Measurements from ENCODE around the gene SLC25A21.
"Not testable (repeated sequence)": the region's sequence is repeated elsewhere in the genome, so short reads cannot be mapped to it uniquely, and the experiment has no call there.

SLC25A21 gene

DNA sequence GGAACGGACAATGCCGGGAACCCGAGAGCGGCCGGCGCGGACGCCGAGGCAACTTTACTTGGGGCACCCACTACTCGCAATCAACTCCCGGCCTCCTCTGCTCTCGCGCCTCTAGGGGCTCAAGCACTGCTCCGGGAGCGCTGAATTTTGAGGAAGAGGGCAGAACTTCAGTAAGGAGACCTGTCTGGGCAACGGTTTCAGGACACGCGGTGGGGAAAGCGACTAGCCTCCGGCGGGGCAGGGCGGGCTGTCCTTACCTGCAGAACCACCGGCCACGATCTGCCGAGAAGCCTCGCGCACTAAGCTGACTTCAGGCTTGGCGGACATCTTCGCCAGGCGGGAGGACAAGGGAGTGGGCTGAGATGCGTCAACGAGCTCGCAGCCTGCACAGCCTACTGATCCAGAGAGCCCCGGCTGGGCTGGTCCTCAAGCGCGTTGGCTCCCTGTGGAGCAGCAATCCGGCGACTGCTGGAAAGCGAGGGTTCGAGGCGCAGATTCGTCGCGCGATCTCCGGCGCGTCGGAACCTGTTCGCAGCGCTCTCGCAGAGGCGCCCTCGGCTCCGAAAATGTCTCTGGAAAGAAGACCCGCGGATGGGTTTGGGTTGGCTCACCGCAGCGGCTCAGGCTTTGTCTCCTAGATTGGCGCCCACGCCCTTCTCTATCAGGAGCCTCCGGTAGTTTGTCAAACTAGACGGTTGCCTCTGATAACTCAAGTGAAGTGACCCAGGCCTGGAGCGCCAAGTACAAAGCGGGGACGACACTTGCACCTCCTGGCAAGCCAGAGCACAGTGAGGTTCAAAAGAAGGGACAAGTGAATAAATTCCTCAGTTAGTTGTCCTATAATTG lies at the start of gene SLC25A21:
TSS of gene SLC25A21 (minus strand) at position 583 of the 846 bp plus-strand sequence.
- no peak for DNase-seq (ENCODE audit: low read depth)

DNA sequence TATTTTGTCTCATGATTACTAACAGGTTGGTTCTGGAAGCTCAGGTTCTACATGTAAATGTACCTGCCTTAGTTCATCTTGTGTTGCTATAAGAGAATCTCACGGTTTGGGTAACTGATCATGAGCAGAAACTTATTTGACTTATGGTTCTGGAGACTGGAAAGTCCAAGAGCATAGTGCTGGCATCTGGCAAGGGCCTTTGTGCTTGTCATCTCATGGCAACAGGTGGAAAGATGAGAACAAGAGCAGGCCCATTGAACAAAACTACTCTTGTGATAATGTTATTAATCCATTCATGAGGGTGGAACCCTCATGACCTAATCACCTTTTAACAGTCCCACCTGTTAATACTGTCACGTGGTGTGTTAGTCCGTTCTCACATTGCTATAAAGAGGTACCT lies 48.7 kb upstream of the SLC25A21 start:
- DNase-seq (ENCODE audit: low read depth) = no peak

DNA sequence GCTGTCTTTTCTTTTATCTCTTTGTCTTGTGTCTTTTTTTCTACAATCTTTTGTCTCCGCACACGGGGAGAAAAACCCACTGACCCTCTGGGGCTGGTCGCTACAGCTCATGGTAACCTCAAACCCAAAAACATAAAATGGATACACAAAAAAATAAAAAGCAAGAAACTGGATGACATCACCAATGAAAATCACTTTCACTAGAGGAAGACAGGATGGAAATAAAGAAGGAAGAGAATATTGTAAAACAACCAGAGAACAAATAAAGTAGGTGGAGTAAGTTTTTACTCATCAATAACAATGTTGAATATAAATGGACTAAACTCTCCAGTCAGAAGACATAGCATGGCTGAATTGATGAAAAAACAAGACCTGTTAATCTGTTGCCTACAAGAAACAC lies 42.9 kb upstream of the SLC25A21 start:
- no peak for DNase-seq (ENCODE audit: low read depth)

DNA sequence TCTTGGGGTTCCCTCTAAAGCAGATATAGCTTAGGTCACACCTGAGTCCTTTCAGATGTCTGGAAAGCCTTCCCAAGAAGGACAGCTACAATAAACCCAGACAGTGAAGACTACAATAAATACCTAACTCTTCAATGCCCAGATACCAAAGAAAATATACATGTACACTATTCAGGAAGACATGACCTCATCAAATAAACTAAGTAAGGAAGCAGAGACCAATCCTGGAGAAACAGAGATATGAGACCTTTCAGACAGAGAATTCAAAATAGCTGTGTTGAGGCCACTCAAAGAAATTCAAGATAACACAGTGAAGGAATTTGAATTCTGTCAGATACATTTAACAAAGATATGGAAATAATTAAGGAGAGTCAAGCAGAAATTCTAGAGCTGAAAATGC lies 40.6 kb upstream of the SLC25A21 start:
- no peak for DNase-seq (ENCODE audit: low read depth)

DNA sequence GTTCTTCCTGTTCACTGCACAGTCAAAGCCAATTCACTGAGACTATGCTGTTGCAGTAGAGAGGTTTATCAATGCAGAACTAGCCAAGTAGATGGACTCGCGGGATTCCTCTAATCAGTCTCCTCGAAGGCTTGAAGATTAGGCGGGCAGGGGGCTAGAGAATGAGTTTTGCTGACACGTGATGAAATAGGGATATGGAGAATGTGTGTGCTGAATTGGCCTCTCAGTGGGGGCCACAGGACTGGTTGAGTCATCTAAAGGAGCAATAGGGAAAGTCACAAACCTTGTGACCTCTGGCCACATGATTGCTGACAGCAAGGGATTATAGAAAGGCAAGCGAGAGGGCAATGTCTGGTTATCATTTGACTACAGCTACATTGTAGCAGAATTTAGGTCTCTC lies 38.0 kb upstream of the SLC25A21 start:
- no peak for DNase-seq (ENCODE audit: low read depth)

DNA sequence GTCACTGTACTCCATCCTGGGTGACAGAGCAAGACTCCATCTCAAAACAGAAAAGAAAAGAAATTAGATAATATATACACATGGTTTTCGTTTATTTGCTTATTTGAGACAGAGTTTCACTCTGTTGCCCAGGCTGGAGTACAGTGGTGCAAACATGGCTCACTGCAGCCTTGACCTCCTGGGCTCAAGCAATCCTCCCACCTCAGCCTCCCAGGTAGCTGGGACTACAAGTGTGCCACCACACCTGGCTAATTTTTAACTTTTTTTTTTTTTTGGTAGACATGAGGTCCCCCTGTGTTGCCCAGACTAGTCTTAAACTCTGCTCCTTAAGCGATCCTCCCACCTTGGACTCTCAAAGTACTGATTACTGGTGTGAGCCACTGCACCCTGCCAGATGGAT lies 37.2 kb upstream of the SLC25A21 start:
- not testable (repeated sequence) for DNase-seq (ENCODE audit: low read depth)

DNA sequence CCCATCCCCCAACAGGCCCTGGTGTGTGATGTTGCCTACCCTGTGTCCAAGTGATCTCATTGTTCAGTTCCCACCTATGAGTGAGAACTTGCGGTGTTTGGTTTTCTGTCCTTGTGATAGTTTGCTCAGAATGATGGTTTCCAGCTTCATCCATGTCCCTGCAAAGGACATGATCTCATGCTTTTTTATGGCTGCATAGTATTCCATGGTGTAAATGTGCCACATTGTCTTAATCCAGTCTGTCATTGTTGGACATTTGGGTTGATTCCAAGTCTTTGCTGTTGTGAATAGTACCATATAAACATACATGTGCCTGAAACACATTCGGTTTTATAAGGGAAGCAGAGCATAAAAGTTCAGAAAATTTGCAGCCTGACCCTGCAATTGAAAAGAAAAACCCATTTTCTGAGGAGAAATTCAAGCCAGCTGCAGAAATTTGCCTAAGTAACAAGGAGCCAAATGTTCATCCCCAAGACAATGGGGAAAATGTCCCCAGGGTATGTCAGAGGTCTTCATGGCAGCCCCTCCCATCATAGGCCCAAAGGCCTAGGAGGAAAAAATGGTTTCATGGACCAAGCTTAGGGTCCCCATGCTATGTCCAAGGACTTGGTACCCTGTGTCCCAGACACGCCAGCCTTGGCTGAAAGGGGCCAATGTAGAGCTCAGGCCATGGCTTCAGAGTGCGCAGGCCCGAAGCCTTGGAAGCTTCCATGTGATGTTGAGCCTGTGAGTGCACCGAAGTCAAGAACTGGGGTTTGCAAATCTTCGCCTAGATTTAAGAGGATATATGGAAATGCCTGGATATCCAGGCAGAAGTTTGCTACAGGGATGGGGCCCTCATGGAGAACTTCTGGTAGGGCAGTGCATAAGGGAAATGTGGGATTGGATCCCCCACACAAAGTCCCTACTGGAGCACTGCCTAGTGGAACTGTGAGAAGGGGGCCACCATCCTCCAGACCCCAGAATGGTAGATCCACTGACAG lies 33.5 kb upstream of the SLC25A21 start:
- DNase-seq (ENCODE audit: low read depth) = not testable (repeated sequence)

DNA sequence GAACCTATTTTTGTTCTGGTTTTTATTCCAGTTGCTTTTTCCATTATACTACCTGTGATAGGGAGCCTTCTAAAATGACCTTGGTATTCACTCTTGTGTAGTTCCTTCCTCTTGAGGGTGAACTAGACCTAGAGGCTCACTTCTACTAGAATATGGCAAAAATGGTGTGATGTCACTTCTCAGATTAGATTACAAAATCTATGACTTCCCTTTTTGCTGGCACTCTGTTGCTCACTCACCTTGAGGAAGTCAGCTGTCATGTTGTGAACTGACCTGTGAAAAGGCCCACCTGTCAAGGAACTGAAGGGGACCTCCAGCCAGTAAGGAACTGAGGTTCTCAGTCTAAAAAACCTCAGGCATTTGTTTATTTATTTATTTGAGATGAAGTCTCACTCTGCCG lies 31.0 kb upstream of the SLC25A21 start:
- no peak for DNase-seq (ENCODE audit: low read depth)

DNA sequence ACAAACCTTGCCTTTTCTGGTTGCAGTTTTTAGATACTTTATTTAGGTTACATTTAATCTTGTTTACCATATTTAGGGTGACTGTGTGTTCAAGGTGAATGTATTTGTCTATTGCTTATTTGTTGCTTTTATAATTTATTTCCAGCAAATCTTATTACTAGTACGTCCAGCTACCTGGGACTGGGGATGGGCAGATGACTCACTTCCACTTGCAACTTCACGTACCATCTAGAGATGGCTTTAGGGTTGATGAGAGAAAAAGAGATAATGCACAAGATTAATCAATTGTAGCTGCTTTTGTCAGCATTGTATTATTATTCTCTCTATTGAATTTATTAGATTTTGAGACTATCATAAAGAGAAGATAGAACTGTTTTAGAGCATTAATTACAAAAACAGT lies 30.4 kb upstream of the SLC25A21 start:
- DNase-seq (ENCODE audit: low read depth) = no peak

DNA sequence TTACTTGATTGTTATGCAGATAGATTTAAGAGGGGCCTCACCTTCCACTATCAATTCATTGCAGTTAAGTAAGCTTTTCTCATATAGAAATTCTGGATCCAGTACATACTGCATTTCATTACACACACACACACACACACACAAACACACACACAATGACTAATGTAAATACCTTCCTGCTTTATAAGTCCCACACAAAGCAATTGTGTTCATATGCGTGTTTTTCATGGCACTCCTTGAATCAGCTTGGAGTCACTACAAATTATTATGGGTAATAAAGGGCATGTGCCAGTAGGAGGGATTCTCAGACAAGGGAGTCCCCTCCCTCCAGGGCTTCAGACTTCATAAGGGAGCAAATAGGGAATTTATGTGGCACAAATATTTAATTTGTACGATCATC lies 29.9 kb upstream of the SLC25A21 start:
- DNase-seq (ENCODE audit: low read depth) = no peak

DNA sequence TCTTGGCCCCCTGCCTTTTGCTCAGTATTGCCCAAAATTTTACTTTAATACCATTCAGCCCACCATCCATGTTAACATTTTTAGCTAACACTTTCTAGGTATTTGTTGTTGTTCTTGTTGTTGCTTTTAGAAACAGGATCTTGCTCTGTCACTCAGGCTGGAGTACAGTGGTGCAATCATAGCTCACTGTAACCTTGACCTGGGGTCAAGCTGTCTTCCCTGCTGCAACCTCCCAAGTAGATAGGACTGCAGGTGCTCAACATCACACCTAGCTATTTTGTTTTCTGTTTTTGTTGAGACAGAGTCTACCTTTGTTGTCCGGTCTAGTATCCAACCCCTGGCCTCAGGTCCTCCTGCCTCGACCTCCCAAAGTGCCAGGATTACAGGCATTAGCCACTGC lies 29.3 kb upstream of the SLC25A21 start:
- DNase-seq (ENCODE audit: low read depth) = no peak

DNA sequence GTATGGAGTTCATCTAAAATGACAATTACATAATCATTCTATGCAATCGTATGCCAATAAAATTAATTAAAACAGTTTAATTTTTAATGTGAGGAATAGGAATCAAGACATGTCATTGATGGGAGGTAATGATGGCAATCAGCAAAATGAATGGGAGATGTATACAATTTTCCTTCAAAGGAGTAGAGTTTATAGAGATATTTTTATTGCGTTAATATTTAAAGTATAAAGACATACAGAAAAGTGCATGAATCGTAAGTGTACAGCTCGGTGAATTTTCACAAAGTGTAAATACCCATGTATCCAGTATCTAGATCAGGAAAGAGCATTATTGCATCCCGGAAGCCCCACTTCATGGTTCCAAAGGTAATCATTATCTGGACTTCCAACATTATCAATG lies 26.5 kb upstream of the SLC25A21 start:
- DNase-seq (ENCODE audit: low read depth) = no peak

DNA sequence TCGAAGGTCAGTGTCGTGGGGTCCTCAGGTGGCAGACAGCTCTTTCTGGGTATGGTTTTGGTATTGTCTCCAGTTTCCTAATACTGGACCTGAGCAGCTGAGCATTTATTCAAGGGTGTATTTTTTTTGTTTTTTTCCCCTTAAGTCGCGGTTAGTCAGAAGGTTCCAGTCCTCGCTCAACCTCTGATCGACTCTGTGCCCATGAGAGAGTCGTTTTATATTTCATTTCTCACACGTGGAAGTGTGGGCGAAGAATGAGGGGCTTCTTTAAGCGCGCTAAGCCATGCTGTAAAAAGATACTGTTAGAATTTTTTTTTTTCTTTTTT lies 25.8 kb upstream of the SLC25A21 start:
- DNase-seq (ENCODE audit: low read depth) = no peak

DNA sequence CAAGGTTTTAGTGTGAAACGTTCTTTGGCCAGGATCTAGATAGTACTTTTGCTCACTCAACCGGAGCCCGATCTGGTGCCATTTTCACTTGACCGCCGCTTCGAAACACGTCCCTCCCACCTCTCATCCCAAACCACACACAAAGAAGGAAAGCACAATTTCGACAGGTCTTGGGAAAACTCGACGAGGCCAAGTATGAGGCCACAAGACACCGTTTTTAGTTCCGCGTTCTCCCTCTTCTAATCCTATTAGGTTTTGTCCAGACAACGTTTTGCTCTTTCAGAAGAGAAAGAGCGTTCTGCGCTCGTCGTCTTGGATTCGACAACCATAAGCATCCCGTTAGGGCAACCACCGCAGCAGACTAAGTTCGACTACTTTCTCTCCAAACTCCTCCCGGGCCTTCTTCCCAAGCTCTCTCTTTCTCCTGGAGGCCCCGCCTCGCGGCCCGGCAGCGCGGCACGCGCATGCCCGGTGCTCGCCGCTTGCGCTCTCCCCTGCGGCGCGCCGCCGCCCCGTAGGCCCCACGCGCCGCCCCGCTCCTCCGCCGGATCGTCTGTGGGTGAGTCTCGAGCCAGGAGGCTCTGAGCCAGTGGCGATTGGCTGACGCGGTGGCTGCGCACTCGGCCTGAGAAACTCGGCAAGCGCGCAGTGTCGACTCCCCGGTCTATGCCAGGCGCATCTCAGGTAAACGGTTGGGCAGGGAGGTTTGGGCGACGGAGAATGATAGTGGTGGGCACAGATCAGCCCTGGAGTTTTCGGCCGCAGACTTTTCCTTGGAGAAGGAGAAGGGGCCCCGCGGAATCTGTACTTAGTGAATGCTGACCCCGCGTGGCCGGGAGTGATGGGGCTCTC lies 25.2 kb upstream of the SLC25A21 start, which contains the start of gene MIPOL1:
TSS of gene MIPOL1 (plus strand) at position 517 of the 852 bp plus-strand sequence. CDS start 49,952 bp downstream, outside the sequence.
- DNase-seq (ENCODE audit: low read depth) = no peak

DNA sequence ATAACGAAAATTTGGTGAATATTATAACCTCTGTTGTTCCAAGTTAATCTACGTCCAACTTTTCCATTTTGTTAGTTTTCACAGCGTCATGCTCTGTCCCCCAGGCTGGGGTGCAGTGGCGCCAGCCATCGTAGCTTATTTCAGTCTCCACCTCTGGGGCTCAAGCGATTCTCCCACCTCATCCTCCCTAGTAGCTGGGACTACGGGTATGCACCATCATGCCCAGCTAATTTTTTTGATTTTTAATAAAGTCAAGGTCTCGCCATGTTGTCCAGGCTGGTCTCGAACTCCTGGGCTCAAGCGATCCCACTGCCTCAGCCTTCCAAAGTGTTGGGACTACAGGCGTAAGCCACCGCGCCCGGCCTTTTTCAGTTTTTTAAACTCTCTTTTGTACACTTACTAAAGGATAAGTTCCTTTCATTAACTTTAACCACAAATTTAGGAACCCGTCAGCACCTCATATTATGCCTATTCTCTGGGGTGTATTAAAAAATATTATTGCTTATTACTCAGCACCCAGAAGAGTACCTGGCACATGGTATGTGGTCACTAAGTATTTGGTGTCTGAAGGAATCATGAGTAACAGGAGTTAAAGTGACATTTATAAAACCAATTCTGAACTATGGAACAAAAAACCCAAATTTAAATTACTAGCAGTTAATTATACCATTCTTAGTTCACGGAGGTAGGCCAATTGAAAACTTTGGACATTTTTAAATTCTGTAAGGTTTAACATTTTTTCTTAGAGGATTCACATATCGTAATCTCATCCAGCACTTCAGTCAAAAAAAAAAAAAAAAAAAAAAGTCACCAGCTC lies 24.4 kb upstream of the SLC25A21 start:
- no peak for DNase-seq (ENCODE audit: low read depth)

DNA sequence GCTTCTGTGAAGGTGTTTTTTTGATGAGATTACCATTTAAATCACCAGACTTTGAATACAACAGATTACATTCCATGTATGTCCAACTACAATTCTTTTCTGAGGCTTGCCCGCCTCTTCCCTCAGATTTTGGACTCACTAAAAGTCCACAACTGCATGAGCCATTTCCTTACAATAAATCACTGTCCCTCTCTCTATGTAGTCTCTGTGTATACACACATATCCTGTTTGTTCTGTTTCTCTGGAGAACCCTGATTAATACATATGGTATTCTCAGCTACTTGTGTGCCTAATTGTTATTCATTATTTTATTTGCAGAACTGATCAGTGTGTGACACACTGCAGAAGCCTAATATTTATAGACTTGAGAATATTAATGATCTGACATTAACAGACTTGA lies 22.9 kb upstream of the SLC25A21 start:
- DNase-seq (ENCODE audit: low read depth) = no peak

DNA sequence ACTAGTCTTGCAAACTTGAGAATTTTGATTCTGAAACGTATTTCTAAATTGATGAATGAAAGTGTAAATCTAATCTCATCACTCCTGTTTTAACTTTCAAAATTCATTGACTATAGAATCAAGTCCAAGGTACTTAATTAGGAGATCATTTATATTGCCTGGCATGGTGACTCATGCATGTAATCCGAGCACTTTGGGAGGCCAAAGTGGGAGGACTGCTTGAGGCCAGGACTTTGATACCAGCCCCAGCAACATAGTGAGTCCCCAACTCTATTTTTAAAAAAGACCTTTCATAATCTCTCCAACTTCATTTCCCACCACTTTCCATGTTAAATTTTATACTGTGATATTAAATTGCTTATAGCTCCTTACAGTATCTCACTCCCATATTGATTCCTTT lies 22.3 kb upstream of the SLC25A21 start:
- no peak for DNase-seq (ENCODE audit: low read depth)

DNA sequence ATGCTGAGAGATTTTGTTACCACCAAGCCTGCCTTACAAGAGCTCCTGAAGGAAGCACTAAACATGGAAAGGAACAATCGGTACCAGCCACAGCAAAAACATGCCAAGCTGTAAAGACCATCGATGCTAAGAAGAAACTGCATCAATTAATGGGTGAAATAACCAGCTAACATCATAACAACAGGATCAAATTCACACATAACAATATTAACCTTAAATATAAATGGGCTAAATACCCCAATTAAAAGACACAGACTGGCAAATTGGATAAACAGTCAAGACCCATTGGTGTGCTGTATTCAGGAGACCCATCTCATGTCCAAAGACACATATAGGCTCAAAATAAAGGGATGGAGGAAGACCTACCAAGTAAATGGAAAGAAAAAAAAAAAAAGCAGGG lies 17.3 kb upstream of the SLC25A21 start:
- DNase-seq (ENCODE audit: low read depth) = not testable (repeated sequence)

DNA sequence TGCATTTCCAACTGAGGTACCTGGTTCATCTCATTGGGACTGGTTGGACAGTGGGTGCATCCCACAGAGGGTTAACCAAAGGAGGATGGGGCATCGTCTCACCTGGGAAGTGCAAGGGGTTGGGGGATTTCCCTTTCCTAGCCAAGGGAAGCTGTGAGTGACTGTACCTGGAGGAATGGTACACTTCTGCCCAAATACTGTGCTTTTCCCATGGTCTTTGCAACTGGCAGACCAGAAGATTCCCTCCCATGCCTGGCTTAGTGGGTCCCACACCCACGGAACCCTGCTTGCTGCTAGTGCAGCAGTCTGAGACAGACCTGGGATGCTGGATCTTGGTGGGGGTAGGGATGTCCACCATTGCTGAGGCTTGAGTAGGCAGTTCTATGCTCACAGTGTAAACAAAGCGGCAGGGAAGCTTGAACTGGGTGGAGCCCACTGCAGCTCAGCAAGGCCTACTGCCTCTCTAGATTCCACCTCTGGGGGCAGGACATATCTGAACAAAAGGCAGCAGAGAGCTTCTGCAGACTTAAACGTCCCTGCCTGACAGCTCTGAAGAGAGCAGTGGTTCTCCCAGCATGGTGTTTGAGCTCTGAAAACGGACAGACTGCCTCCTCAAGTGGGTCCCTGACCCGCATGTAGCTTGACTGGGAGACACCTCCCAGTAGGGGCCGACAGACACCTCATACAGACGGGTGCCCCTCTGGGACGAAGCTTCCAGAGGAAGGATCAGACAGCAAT lies 15.6 kb upstream of the SLC25A21 start:
- DNase-seq (ENCODE audit: low read depth) = not testable (repeated sequence)

DNA sequence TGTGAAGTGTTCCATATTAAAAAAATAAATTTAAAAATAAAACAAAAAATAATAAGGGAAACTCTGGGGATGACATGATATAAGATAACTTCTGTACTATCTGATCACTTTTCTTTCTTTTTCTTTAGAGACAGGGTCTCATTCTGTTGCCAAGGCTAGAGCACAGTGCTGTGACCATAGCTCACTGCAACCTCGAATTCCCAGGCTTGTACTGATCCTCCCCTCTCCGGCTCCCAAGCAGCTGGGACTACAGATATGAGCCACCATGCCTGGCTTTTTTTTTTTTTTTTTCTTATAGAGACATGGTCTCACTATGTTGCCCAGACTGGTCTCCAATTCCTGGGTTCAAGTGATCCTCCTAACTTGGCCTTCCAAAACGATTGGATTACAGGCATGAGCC lies 14.9 kb upstream of the SLC25A21 start:
- DNase-seq (ENCODE audit: low read depth) = no peak

All from activated T-cell treated with anti-CD3 and anti-CD28 coated beads for 1 hour (primary cell).